ENCODE measurements around the gene SGF29. TPM values are rescaled to one million over a fixed set of nuclear protein-coding genes. Genes with fewer than 3 reads are reported as not detected.
A peak's percentile ranks its signal among the peaks of the same experiment; 100 is the strongest.
"Not testable (repeated sequence)": the region's sequence is repeated elsewhere in the genome, so short reads cannot be mapped to it uniquely, and the experiment has no call there.

Gene SGF29
- total and polyA plus RNA-seq, 3 experiments from 2014 or later: 37.9 to 56.9 (median 39.8) TPM

DNA sequence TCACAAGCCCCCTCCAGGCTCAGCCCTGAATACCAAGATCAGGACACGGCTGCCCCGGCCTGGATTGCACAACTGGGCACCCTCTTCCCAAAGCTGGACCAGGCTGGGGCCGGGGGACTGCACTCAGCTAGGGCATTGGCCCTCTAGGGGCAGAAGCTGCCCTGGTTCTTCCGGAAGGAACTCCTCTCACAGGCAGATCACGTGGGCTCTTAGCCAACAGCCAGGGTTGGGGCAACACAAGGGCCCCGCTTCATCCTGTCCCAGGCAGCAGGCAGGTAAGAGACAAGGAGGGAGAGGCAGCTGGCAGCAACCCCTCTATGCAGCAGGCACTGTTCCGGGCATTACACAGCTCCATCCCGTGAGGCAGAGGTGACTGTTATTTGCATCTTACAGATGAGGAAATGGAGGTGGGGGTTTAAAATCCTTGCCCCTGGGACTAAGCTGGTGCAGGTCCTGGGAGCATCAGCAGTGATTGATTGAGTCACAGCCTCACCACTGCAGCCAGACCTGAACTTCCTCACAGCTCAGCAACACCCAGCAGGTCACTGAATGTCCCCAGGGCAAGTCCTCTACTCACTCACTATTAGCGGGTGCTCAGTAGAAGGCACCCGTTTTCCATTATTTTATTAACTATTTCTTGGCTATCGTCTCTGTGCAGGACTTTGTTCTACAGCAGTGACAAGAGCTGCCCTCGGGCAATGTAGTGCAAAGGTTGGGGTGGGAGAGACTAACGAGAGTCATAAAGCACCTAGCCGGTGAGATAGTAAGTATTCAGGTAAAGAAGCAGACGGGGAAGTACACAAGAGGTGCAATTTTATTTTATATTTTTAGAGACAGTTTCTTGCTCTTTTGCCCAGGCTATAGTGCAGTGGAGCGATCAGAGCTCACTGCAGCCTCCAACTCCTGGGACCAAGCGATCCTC lies 58.9 kb downstream of the SGF29 start:
- H3K9me3 ChIP-seq (ENCODE audit: low read length); H3K4me3 Mint-ChIP-seq; CTCF ChIA-PET; H3K27me3 Mint-ChIP-seq; H3K36me3 ChIP-seq (ENCODE audit: insufficient read depth, low read length); DNase-seq; H3K36me3 Mint-ChIP-seq; H3K9me3 Mint-ChIP-seq; H3K4me1 ChIP-seq (ENCODE audit: insufficient read depth, low read length); H3K27me3 ChIP-seq (ENCODE audit: insufficient read depth, low read length, poor library complexity, severe bottlenecking); H3K4me3 ChIP-seq (ENCODE audit: low read length); H3K27ac ChIP-seq (ENCODE audit: low read depth, low read length); H3K27ac Mint-ChIP-seq; POLR2A ChIA-PET: not testable (repeated sequence)
- peaks cover 7 to 11% (median 9%) of the 10 kb centered on the region in 3 donors for H3K4me1 Mint-ChIP-seq

- H3K9me3 Mint-ChIP-seq; H3K4me3 Mint-ChIP-seq; H3K27ac Mint-ChIP-seq; POLR2A ChIA-PET; H3K36me3 ChIP-seq (ENCODE audit: insufficient read depth, low read length); H3K9me3 ChIP-seq (ENCODE audit: low read length); H3K27me3 ChIP-seq (ENCODE audit: insufficient read depth, low read length, poor library complexity, severe bottlenecking); H3K27me3 Mint-ChIP-seq; CTCF ChIA-PET; H3K4me3 ChIP-seq (ENCODE audit: low read length); DNase-seq; H3K27ac ChIP-seq (ENCODE audit: low read depth, low read length); H3K4me1 ChIP-seq (ENCODE audit: insufficient read depth, low read length): not testable (repeated sequence)
- Mint-ChIP-seq H3K4me1 (peaks cover 7 to 11% (median 9%) of the 10 kb centered on the region in 3 donors), H3K36me3 (peaks cover 0 to 15% (median 2%) of the 10 kb centered on the region in 3 donors)
Observed at GRCh38 chr16:28613912-28614311, 60.2 kb downstream of the SGF29 start.

GRCh38 chr16:28614561-28614960 lies 60.8 kb downstream of the SGF29 start:
- H3K27me3 ChIP-seq (ENCODE audit: insufficient read depth, low read length, poor library complexity, severe bottlenecking); DNase-seq; H3K4me3 Mint-ChIP-seq; H3K9me3 Mint-ChIP-seq; H3K27ac Mint-ChIP-seq; H3K27me3 Mint-ChIP-seq; POLR2A ChIA-PET; H3K36me3 ChIP-seq (ENCODE audit: insufficient read depth, low read length); H3K4me3 ChIP-seq (ENCODE audit: low read length); H3K4me1 ChIP-seq (ENCODE audit: insufficient read depth, low read length); H3K4me1 Mint-ChIP-seq; H3K9me3 ChIP-seq (ENCODE audit: low read length); CTCF ChIA-PET; H3K27ac ChIP-seq (ENCODE audit: low read depth, low read length): not testable (repeated sequence)
- peaks cover 0 to 18% (median 4%) of the 10 kb centered on the region in 3 donors for H3K36me3 Mint-ChIP-seq

DNA sequence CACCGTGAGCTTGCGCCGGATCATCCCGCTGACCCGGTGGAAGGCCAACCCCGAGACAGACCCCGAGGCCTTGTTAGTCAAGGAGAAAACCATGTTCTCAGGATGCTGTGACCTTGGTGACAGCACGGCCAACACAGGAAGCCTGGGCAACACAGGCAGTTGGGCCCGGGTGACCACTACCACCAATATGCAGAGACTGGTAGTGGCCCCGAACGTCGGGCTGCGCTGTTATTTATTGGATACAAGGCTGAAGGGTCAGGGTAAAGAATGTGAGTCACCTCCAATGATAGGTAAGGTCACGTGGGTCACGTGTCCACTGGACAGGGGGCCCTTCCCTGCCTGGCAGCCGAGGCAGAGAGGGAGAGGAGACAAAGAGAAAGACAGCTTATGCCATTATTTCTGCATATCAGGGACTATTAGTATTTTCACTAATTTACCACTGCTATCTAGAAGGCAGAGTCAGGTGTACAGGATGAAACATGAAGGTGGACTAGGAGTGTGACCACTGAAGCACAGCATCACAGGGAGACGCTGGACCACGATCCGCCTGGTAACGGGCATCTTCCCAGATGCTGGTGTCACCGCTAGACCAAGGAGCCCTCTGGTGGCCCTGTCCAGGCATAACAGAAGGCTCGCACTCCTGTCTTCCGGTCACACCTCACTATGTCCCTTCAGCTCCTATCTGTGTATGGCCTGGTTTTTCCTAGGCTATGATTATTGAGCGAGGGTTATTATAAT lies 61.9 kb downstream of the SGF29 start:
- H3K27ac ChIP-seq (ENCODE audit: low read depth, low read length); H3K4me1 Mint-ChIP-seq; POLR2A ChIA-PET; H3K9me3 ChIP-seq (ENCODE audit: low read length); H3K4me1 ChIP-seq (ENCODE audit: insufficient read depth, low read length); H3K27me3 Mint-ChIP-seq; H3K36me3 ChIP-seq (ENCODE audit: insufficient read depth, low read length); H3K9me3 Mint-ChIP-seq; H3K27me3 ChIP-seq (ENCODE audit: insufficient read depth, low read length, poor library complexity, severe bottlenecking); DNase-seq; H3K4me3 ChIP-seq (ENCODE audit: low read length): not testable (repeated sequence)
- Mint-ChIP-seq H3K4me3 (peak overlapping the region in 1 of 7 donors; percentile 45), H3K36me3 (peaks cover 0 to 21% (median 6%) of the 10 kb centered on the region in 3 donors), H3K27ac (peak overlapping the region in 3 of 8 donors; percentile 29 to 56 (median 45))
- CTCF ChIA-PET: interaction anchor here (1.1 to 1.5 kb wide), 2 partner anchors 18 to 338 kb away, joined by 3 to 5 read pairs; partner anchors contain the start of gene SULT1A2

DNA sequence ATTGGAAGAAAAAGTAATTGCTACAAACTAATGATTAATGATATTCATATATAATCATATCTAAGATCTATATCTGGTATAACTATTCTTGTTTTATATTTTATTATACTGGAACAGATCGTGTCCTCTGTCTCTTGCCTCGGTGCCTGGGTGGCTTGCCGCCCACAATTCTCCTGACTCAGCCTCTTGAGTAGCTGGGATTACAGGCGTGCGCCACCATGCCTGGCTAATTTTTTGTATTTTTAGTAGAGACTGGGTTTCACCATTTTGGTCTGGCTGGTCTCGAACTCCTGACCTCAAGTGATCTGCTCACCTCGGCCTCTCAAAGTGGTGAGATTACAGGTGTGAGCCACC lies 62.5 kb downstream of the SGF29 start:
- H3K9me3 Mint-ChIP-seq; H3K9me3 ChIP-seq (ENCODE audit: low read length); H3K4me3 ChIP-seq (ENCODE audit: low read length); H3K4me1 ChIP-seq (ENCODE audit: insufficient read depth, low read length); H3K27me3 Mint-ChIP-seq; POLR2A ChIA-PET; H3K27ac Mint-ChIP-seq; H3K4me3 Mint-ChIP-seq; H3K36me3 ChIP-seq (ENCODE audit: insufficient read depth, low read length); H3K27ac ChIP-seq (ENCODE audit: low read depth, low read length); DNase-seq; H3K4me1 Mint-ChIP-seq; H3K27me3 ChIP-seq (ENCODE audit: insufficient read depth, low read length, poor library complexity, severe bottlenecking): not testable (repeated sequence)
- CTCF ChIA-PET: interaction anchor here (1.1 to 1.5 kb wide), 2 partner anchors 19 to 339 kb away, joined by 3 to 5 read pairs; partner anchors contain the start of gene SULT1A2
- peaks cover 0 to 24% (median 6%) of the 10 kb centered on the region in 3 donors for H3K36me3 Mint-ChIP-seq

GRCh38 chr16:28616636-28617035 lies 62.9 kb downstream of the SGF29 start:
- Histone ChIP-seq H3K27ac (ENCODE audit: low read depth, low read length) (no peak overlapping the region), H3K4me1 (ENCODE audit: insufficient read depth, low read length) (no peaks in the 10 kb centered on the region), H3K9me3 (ENCODE audit: low read length) (no peaks in the 10 kb centered on the region), H3K4me3 (ENCODE audit: low read length) (no peak overlapping the region), H3K36me3 (ENCODE audit: insufficient read depth, low read length) (no peaks in the 10 kb centered on the region), H3K27me3 (ENCODE audit: insufficient read depth, low read length, poor library complexity, severe bottlenecking) (no peaks in the 10 kb centered on the region)
- no peaks in the 10 kb centered on the region for H3K27me3 Mint-ChIP-seq
- peaks cover 0 to 24% (median 6%) of the 10 kb centered on the region in 3 donors for H3K36me3 Mint-ChIP-seq
- ChIA-PET CTCF (interaction anchor here (1.1 to 1.5 kb wide), 2 partner anchors 19 to 339 kb away, joined by 3 to 5 read pairs; partner anchors contain the start of gene SULT1A2), POLR2A (no interaction called here)
- H3K9me3 Mint-ChIP-seq: no peaks in the 10 kb centered on the region
- peaks cover 2 to 5% (median 2%) of the 10 kb centered on the region in 3 donors for H3K4me1 Mint-ChIP-seq
- no peak overlapping the region for H3K27ac Mint-ChIP-seq
- DNase-seq: no peak
- H3K4me3 Mint-ChIP-seq: no peak overlapping the region

DNA sequence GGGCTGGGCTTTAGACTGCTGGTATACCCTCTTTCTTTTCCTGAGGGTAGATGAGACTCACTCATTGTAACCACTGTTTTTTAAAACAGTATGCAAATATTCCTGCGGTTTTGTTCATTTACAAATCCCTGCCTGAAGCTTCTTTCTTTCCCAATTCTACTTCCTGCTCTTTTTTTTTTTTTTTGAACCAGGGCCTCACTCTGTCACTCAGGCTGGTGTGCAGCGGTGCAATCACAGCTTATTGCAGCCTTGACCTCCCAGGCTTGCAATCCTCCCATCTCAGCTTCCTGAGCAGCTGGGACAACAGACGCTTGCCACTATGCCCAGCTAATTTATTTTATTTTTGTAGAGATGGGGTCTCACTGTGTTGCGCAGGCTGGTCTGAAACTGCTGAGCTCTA lies 64.2 kb downstream of the SGF29 start:
- peaks cover 0 to 24% (median 6%) of the 10 kb centered on the region in 3 donors for H3K36me3 Mint-ChIP-seq
- H3K4me1 ChIP-seq (ENCODE audit: insufficient read depth, low read length): no peaks in the 10 kb centered on the region
- CTCF ChIA-PET: no interaction called here
- POLR2A ChIA-PET: interaction anchor here (0.5 to 0.6 kb wide), 2 partner anchors 127 to 404 kb away, joined by 4 read pairs; no protein-coding TSS in a partner anchor
- DNase-seq: no peak
- H3K27ac ChIP-seq (ENCODE audit: low read depth, low read length): no peak overlapping the region
- H3K4me3 Mint-ChIP-seq: no peak overlapping the region
- no peaks in the 10 kb centered on the region for H3K27me3 ChIP-seq (ENCODE audit: insufficient read depth, low read length, poor library complexity, severe bottlenecking)
- H3K9me3 Mint-ChIP-seq: no peaks in the 10 kb centered on the region
- H3K27me3 Mint-ChIP-seq: no peaks in the 10 kb centered on the region
- no peaks in the 10 kb centered on the region for H3K9me3 ChIP-seq (ENCODE audit: low read length)
- H3K36me3 ChIP-seq (ENCODE audit: insufficient read depth, low read length): no peaks in the 10 kb centered on the region
- H3K27ac Mint-ChIP-seq: no peak overlapping the region
- no peak overlapping the region for H3K4me3 ChIP-seq (ENCODE audit: low read length)
- peaks cover 9 to 17% (median 11%) of the 10 kb centered on the region in 3 donors for H3K4me1 Mint-ChIP-seq

GRCh38 chr16:28620316-28620715 lies 66.6 kb downstream of the SGF29 start:
- DNase-seq; H3K36me3 ChIP-seq (ENCODE audit: insufficient read depth, low read length); H3K4me1 ChIP-seq (ENCODE audit: insufficient read depth, low read length); H3K4me3 ChIP-seq (ENCODE audit: low read length); H3K27ac ChIP-seq (ENCODE audit: low read depth, low read length); H3K9me3 ChIP-seq (ENCODE audit: low read length); H3K9me3 Mint-ChIP-seq; CTCF ChIA-PET; H3K27me3 ChIP-seq (ENCODE audit: insufficient read depth, low read length, poor library complexity, severe bottlenecking); H3K4me3 Mint-ChIP-seq; H3K27me3 Mint-ChIP-seq: not testable (repeated sequence)
- Mint-ChIP-seq H3K36me3 (peaks cover 0 to 24% (median 6%) of the 10 kb centered on the region in 3 donors), H3K27ac (peak overlapping the region in 2 of 8 donors; percentile 7 to 57), H3K4me1 (peaks cover 13 to 27% (median 13%) of the 10 kb centered on the region in 3 donors)
- POLR2A ChIA-PET: interaction anchor here (0.5 kb wide), 1 partner anchor 192 kb away, joined by 5 read pairs; no protein-coding TSS in a partner anchor

All from CD8-positive, alpha-beta memory T cell (primary cell).